Activated CD4-positive, CD25-positive, alpha-beta regulatory T cell treated with anti-CD3 and anti-CD28 coated beads, Interleukin-2, amount 50 U/mL, for 24 hours (primary cell): ENCODE results near the gene GDAP1L1.

Experiments used
- ATAC-seq, 2 donors: fragments of 150-1000 bp; cut with Tn5 transposase; one replicate each; pipeline ENCODE4 v1.10.0; 2021; ENCODE audit warnings: mild to moderate bottlenecking in 1 of 2, moderate library complexity in 1 of 2

The GDAP1L1 gene

GRCh38 chr20:44247131-44247571, at the start of gene GDAP1L1:
Gene GDAP1L1, plus strand, starts transcription at chr20:44247308. Its CDS starts 27 bp downstream, at chr20:44247335.
- no peak for ATAC-seq

DNA sequence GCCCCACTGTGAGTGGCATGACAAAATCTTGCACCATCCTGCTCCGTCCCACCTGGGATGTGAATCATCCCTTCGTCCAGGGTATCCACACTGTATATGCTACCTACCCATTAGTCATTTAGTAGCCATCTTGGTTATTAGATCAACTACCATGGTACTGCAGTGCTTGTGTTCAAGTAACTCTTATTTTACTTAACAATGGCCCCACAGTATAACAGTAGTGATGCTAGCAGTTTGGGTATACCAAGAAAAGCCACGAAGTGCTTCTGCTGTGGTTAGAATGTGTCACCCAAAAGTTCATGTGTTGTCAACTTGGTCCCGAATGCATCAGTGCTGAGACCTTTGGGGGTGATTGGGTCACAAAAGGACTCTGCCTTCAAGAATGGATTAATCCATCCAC, 48.2 kb upstream of the GDAP1L1 start:
- ATAC-seq, result peak; percentile 97

DNA sequence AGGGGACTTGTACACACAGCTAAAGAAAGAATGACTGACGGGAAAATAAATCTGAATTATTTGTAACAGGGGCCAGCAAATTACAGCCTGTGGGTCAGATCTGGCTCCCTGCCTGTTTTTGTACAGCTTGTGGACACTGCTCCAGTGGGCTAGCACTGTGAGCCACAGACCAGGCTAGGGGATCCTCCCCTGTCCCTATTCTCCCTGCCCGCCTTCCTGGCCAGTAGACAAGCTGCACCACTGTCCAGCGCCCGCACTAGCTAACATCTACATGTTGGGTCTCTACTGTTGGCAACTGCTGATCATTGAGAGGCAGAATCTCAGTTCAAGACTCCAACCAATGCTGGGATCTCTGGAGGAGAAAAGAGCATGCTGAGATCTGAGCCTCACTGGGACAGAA, 47.2 kb upstream of the GDAP1L1 start:
- no peak for ATAC-seq

DNA sequence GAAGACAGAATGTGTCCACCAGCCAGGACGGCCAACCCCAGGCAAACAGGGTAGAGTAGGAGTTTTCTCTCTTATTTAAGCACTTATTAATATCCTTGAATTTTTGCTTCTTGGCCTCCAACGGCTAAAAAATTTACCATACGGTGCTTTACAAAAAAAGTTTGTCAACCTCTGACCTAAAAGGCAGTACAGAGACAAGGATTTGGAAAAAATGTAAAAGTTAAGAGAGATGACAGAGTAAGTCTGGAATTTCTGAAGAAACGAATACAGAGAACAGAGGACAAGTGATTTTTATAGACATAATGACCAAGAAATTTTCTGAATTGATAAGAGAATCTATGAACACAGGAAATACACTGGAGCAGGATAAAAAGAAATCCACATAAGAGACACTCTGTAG, 46.7 kb upstream of the GDAP1L1 start:
- no peak for ATAC-seq

- no peak for ATAC-seq
Observed at GRCh38 chr20:44200983-44201382, 46.1 kb upstream of the GDAP1L1 start.

- no peak for ATAC-seq
Observed at GRCh38 chr20:44203161-44203560, 43.9 kb upstream of the GDAP1L1 start.

GRCh38 chr20:44204156-44204831, 42.8 kb upstream of the GDAP1L1 start:
- peak; percentile 75 to 85 for ATAC-seq

DNA sequence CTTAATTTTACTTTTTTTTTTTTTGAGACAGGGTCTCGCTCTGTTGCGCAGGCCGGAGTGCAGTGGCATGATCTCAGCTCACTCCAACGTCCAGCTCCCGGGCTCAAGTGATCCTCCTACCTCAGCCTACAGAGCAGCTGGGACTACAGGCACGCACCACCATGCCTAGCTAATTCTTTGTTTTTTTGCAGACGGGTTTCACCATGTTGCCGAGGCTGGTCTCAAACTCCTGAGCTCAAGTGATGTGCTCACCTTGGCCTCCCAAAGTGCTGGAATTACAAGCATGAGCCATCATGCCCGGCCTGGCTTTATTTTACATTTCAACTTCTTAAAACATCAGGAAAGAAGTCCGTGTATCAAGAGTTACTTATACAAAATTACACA, 42.3 kb upstream of the GDAP1L1 start:
- no peak for ATAC-seq

DNA sequence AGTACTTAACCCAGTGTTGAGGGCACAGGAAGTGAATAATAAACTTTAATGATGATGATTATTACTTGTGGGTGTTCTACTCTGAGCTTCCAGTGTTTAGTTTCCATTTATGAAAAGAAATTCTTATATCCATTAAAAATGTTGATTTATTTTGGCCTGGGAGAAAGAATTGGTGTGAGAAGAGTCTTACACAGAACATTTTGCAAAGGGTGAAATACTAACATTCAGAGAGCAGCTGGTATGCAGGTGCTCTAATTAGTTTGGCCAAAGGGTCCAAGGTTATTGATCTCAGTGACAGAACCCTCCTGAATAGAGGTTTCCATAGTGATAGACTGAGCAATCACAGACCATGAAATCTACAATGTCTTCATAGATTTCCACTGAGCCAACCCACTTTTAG, 41.0 kb upstream of the GDAP1L1 start:
- ATAC-seq, result no peak

DNA sequence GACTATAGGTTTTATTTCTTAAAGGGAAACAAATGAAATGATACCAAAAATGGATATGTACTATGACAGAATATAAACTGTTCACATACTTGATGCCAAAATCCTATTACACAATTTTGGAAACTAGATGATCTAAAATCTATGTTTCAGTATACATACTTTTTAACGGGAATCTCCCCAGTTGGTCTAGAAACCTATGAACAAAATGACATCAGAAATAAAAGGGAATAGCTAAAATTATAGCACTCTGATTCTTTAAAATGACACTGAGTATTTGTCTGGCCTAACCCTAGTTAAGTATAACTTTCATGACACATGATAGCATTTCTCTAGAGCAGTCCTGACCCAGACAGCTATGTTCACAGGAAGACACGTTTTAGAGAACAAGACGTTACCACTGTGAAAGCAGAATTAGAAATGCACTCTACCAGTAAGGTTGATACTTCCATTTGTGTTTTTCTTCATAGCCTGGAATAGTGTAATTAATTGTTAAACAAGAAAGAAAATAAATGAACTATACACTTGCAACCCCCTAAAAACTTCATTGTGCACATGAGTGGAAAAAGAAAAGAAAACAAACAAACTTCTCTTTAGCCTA, 39.9 kb upstream of the GDAP1L1 start:
- no peak for ATAC-seq

DNA sequence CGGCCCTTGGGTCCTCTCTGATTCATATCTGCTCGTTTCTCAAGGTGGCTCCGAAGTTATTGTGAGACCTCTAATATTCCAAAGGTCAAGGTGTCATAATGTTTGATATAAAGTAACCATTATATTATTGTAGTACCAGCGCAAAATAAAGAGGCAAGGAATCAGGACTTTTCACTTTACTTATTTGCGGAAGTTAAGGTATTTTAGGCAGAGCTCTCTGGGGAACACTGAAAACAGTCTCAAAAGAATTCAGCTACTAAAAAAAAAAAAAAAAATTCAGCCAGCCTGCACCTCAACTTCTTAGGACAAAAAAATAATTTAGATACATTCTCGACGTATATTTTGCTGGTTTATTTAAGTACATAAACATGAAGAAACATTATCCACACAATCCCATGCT, 38.9 kb upstream of the GDAP1L1 start:
- no peak for ATAC-seq

- ATAC-seq, result no peak
Observed at GRCh38 chr20:44208770-44209169, 38.3 kb upstream of the GDAP1L1 start.

DNA sequence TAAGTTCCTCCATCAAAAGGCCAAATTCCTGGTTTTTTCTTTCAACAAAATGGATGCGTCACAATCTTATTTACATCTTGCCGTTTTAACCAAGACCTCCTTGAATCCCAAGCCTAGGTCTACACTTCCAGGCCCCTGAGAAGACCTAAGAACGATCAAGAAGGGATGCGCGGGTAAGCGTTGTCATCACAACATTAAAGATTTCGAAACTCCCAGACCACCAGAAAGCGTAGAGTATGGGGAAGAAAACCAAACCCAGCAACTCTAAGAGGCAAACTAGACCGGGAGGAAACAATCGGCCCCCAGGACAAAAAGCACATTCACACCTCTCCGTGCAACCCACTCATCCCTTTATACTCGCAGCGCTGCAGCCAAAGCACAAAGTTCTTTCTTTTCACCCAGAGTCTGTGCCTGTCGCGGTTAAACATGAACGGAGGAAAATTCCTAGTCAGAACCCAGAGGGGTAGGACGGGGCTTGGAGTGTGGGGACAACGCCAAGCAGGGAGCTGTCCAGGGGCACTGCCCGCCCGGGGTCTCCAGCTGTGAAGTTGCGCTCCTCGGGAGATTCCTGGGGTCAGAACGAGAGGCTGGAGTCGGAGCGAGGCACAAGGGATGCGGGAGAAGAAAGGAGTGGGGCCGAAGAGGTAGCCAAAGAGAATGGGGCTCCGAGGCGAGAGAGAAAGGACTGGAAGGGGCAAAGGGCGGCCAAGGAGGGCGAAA, 37.3 kb upstream of the GDAP1L1 start:
- ATAC-seq, result no peak

DNA sequence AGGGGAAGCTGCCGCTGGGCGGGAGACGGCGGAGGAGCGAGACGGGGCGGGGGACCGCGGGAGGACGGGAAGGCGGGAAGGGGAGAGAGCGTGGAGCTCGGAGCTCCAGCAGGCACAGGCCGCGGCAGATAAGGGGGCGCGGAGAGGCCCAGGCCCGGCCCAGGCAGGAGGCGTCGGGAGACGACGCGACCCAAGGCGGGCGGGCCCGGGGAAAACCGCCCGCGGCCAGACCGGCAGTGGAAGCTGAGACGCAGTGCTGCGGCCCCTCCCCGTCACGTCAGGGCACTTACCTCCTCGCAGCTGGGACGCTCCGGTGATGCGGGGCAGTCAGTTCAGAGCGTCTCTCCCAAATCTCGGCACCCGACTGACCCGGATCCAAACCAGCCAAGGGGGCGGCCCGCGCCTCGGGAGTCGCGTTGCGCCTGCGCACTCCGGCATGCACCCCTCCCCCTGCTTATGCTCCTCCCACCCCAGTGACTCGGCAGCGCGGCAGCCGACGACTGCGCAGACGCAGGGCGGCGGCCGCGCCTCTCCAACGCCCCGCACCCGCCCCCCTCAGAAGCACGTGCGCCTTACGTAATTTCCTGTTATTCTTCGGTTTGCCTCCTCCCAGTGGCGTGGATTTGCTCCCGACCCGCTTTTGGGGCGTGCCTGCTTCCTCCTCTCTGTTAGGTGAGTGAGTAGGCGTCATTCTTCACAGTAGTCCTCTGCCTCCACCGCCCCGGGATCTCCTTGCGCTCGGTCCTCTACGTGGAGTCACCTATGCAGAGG, 36.5 kb upstream of the GDAP1L1 start, which contains the start of gene OSER1:
Gene OSER1 (minus strand): TSS at position 366 of the 771 bp plus-strand sequence. CDS start 3,814 bp downstream, outside the sequence.
- peak; percentile 89 to 90 for ATAC-seq

DNA sequence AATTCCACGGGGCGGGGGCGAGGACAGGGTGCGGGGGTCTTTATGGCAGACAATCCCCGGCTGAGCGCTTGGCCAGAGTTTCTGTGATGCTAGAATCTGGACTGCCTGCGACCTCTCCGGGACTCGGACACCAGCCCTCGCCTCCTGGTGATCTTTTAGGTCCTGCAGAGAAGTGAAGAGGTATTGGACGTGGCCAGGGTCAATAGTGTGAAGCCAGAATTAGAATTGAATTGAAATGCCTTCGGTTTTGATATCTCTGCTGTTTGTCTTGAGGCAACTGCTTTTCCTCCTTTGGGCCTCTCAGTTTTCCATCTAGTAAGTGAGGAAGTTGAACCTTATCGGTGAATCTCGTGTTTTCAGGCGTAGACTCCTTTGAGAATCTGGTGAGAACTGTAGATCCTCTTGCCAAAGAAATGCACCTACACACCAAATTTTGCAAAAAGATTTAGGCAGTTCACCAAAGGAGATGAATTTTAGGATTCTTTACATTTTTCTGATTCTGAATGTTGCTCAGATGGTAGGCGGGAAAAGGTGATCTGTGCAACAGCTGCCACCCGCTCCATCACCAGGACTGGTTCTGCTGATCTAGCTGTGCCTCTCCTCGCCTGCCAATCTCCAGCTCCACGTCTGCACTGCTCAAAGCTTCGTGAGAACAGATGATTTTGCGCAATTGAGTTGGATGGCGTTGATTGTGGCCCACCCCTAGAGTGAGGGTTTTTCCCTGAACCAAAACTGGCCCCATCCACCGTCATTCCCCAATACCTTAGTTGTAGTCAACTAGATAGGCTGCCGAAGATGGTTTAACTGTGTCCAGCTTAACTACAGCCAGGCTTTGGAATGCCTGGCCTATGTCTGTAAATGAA, 35.7 kb upstream of the GDAP1L1 start:
- no peak for ATAC-seq

GRCh38 chr20:44212792-44213191, 34.3 kb upstream of the GDAP1L1 start:
- ATAC-seq, result no peak

- ATAC-seq, result no peak
Observed at GRCh38 chr20:44215125-44215524, 32.0 kb upstream of the GDAP1L1 start.

- peak; percentile 55 to 73 for ATAC-seq
Observed at GRCh38 chr20:44217342-44218092, 29.6 kb upstream of the GDAP1L1 start.

- peak; percentile 60 to 69 for ATAC-seq
Observed at GRCh38 chr20:44218446-44218845, 28.7 kb upstream of the GDAP1L1 start.

DNA sequence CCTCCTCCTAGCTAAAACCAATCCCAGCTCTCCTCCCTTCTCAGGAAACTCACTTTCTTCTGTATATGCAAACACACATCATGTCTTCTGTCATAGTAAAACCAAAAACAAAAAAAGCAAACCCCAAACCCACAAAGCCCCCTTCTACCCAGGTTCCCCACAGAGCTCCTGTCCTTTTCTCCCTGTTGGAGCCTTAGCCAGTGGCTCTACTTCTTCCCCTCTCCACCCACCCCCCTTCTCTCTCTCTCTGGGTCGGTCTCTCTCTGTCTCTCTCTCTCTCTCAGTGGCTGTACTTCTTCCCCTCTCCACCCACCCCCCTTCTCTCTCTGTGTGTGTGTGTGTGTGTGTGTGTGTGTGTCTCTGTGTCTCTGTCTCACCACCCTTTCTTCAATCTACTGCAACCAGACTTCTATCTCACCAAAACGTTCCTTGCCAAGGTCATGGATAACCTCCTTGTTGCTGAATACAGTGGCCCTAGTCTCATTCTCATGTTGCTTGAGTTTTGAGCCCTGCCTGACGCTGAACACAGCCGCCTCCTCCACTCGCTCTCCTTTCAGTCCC, 27.9 kb upstream of the GDAP1L1 start:
- ATAC-seq, result no peak

- ATAC-seq, result no peak
Observed at GRCh38 chr20:44219791-44220190, 27.3 kb upstream of the GDAP1L1 start.
